ENCODE results near the gene ZNF99. TPM values are rescaled to one million over a fixed set of nuclear protein-coding genes. Genes with fewer than 3 reads are reported as not detected.
"Not testable (repeated sequence)": the region's sequence is repeated elsewhere in the genome, so short reads cannot be mapped to it uniquely, and the experiment has no call there.

The ZNF99 gene
- 0.23 TPM for polyA plus RNA-seq (ENCODE audit: insufficient read length)

DNA sequence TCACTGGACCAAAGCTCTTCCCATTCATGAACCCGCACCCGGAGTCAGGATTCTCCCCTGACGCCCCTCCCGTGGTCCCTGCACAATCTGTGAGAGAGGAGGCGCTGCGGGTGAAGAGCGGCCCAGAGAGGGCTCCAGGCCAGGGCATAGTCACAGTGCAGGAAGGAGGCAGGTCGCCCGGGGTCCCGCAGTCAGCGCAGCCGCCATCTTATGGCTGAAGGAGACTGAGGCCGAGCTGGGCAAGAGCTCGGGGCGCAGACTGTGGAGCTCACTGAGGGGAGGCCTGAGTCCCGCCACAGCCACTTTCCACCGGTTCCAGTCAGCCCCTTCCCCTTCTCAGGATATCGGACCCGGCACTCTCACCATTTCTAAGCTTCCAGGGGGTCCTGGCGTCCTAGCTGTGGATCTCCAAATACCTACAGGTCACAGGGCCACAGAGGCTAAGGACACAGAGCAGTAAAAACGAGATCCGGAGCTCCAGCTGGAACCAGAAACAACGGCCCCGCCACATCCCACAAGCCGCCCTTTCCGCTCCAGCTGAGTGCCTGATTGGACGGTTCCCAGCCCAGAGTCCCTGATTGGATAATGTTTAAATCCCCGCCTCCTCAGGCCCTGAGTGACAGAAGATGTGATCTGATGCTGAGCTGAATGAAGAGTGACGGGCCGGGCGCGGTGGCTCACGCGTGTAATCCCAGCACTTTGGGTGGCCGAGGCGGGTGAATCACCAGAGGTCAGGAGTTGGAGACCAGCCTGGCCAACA lies at the start of gene ZNF99:
Gene ZNF99 (minus strand): TSS at position 501 of the 760 bp plus-strand sequence. CDS start 135 bp downstream, at position 366.
- DNase-seq = peak; percentile 70

DNA sequence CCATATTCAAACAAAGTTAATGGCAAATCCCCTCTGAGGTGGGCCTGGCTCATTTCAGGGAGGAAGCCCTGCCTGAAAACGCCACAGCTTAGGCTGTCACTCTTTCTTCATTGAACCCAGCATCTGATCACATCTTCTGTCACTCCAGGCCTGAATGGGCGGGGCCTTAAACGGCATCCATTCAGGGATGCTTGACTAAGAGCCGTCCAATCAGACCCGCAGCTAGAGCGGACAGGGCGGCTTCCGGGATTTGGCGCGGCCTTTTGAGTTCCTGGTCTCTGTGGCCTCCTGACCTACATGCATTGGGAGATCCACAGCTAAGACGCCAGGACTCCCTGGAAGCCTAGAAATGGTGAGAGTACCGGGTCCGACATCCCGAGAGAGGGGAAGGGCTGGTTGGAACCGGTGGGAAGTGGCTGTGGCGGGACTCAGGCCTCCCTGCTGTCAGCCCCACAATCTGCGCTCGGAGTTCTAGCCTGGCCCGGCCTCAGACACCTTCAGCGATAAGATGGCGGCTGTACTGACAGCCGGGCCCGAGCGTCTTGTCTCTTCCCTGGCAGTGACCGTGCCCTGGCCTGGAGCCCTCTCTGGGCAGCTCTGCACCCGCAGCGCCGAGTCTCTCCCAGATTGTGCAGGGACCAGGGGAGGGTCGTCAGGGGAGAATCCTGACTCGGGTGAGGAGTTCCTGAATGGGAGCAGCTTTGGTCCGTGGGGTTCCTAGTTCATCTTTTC lies 48.2 kb upstream of the ZNF99 start, which contains the start of gene ZNF723:
Gene ZNF723 (plus strand): TSS at position 261 of the 732 bp plus-strand sequence. CDS start 89 bp downstream, at position 350.
- no peak for DNase-seq

DNA sequence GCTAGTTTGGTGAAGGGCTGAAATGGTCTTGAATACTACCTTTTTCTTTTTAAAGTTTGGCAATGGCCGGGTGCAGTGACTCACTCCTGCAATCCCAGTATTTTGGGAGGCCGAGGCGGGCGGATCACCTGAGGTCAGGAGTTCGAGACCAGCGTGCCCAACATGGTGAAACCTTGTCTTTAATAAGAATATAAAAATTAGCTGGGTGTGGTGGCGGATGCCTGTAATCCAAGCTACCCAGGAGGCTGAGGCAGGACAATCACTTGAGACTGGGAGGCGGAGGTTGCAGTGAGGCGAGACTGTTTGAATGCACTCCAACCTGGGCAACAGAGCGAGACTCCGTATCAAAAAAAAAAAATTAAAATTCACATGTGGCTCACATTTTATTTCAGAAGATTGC lies 47.3 kb upstream of the ZNF99 start:
- DNase-seq = no peak

- DNase-seq = no peak
These were observed 30.2 kb upstream of the ZNF99 start for GRCh38 chr19:22814124-22814523.

DNA sequence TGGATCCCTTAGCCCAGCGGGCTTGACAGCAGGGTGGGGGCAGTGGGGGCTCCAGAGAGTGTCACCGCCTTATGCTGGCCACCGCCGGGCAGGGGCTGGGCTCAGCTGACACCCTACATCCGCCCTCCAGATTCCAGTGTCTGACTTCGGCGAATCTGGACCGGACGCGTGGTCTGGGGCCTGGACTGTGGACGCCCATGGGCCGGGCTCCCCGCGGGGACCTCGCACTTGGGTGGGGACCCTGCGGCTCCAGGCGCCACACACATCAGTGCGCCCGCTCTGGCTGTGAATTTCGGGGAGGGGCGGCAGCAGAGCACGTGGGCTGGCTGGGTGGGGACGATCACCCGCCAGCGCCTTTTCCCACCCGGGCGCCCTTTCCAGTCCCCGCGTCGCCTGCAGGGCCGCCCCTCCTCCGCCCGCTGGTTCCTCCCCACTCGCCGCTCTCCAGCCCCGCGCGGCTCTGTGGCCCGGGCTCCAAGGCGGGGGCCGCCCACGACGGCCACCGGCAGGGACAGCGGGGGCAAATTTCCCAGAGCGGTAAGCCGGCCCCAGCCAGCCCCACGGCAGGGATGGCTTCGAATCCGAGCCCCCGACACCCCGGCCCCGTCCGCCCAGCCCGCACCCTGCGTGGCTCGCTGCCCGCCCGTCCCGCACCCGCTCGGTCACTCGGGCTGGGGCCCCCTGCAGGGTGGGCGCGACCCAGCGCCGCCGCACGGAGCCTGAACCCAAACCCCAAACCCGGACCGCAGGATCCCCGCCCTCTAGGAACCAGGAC lies 23.3 kb upstream of the ZNF99 start:
- no peak for DNase-seq

DNA sequence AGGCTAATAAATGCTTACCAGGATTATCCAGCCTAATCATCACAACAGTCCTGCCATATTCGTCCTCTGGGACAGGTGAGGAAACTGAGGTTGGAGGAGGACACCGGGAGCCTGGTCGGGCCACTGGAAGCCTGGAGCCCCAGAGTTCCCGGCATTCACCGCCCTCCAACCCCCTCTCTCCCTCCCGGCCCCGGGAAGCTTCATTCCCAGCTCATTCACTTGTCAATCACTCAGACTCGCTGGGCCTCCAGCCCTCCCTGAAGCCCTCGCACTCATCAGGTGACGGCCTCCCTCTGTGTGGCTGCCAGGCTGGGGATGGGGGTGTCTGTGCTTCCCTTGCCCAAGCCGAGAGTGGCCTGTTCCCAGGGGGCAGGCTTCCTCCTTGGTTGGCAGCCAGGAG lies 22.5 kb upstream of the ZNF99 start:
- DNase-seq = no peak

DNA sequence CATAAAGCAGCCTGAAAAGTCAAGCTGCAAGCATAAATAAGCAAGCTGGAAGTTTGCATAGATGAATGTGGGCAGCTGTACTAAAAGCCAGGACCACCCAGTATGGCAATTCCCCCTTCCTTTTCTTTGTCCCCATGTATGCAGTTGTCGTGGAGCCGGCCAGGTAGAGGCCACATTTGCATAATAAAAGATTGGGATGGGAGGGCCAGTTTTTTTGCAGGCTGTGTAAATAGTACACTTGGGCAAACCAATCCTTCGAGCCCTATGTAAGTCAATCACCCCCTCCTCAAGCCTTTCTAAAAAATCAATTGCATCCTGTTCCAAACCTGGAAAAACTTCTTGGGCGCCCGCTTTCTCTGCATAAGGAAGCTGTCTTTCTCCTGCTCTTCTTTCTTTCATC lies 13.1 kb upstream of the ZNF99 start:
- no peak for DNase-seq

- not testable (repeated sequence) for DNase-seq
These were observed 8.9 kb upstream of the ZNF99 start for GRCh38 chr19:22792863-22793262.

DNA sequence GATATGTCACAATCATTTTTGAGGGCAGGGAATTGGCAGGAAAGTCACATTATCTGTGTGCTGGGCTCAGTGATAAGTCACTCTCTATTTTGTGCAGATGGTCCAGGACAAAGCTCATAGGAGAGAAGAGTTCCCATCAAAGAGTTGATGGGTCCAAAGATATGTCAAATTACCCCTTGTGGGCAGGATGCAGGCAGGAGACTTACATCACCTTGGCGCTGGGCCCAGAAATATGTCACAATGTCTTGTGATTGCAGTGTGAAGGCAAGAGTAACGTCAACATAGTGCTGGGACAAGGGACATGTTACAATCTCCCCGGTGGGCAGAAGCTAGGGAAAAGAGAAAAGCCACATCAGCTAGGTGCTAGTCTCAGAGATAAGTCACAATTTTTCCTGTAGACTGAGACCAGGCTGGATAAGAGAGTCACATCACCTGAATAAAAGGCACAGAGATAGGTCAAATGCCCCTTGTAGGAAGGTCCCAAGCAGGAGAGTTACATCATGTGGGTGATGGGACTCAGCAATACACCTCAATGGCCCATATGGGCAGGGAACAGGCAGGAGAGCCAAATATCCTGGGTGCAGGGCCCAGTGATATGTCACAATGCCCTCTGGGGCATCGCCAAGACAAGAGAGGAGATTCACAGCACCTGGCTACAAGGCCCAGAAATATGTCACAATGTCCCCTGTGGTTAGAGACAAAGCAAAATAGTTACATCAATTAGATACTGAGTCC lies 47.9 kb downstream of the ZNF99 start:
- DNase-seq = peak; percentile 0

- no peak for DNase-seq
These were observed 50.3 kb downstream of the ZNF99 start for GRCh38 chr19:22733691-22734090.

DNA sequence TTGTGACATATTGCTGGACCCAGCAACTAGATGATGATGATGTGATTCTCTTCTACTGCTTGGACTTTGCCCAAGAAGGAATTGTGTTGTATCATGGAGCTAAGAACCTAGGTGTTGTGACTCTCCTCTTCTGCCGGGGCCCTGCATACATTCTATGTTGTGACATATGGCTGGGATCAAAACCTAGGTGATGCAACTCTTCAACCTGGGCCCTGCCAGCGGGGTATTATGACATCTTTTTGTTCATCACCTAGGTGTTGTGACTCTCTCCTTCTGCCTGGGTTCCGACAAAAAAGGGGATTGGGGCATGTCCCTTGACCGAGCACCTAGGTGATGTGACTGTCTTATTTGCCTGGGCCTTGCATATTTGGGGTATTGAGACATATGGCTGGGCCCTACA lies 55.7 kb downstream of the ZNF99 start:
- DNase-seq = not testable (repeated sequence)

GRCh38 chr19:22721533-22721932 lies 62.4 kb downstream of the ZNF99 start:
- DNase-seq = not testable (repeated sequence)

DNA sequence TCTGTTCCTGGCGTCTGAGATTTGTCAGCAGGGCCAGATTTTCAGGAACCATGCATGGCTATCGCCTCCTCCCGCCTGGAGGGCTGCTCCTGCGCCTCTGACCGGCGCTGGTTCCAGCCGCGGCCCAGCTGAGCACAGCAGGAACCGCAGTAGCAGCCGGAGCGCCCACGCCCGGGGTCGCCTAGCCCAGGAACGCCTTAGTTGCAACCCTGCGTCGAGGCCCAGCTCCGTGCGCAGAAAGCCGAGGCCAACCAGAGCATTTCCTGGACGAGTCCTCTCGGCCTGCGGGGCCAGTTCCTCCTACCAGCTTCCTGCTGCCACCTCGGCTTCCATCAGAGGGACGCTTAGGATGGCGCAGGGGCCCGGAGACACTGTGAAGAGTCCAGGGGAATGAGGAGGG lies 75.0 kb downstream of the ZNF99 start:
- DNase-seq = no peak

DNA sequence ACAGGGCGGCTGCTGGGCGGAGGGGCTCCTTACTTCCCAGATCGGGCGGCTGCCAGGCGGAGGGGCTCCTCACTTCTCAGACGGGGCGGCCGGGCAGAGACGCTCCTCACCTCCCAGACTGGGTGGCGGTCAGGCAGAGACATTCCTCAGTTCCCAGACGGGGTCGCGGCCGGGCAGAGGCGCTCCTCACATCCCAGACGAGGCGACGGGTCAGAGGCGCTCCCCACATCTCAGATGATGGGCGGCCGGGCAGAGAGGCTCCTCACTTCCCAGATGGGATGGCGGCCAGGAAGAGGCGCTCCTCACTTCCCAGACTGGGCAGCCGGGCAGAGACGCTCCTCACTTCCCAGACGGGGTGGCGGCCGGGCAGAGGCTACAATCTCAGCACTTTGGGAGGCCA lies 80.9 kb downstream of the ZNF99 start:
- DNase-seq = not testable (repeated sequence)

- DNase-seq = not testable (repeated sequence)
These were observed 81.3 kb downstream of the ZNF99 start for GRCh38 chr19:22702661-22703060.

Other genes starting within 250 kb of the ZNF99 start
- 0.80 TPM for gene ZNF492, start 149.8 kb downstream of the ZNF99 start, polyA plus RNA-seq (ENCODE audit: insufficient read length)
- gene ZNF723, start 48.1 kb upstream of the ZNF99 start, polyA plus RNA-seq (ENCODE audit: insufficient read length) = not detected
- gene ZNF728, start 219.0 kb upstream of the ZNF99 start, polyA plus RNA-seq (ENCODE audit: insufficient read length) = not detected

Measured in hindlimb muscle (tissue), 1 donor.